Neural cell (in vitro differentiated cells): ENCODE data around the gene DGCR6L. TPM values are rescaled to one million over a fixed set of nuclear protein-coding genes. Genes with fewer than 3 reads are reported as not detected.
A peak's percentile ranks its signal among the peaks of the same experiment; 100 is the strongest.
"Not testable (repeated sequence)": the region's sequence is repeated elsewhere in the genome, so short reads cannot be mapped to it uniquely, and the experiment has no call there.

Experiments
- H2AFZ ChIP-seq: fragments of 200-600, 300-800 bp; sonication (generic), shearing (Covaris generic); 2 replicates; pipeline ENCODE4 v1.6.0; 2014; ENCODE audit warnings: low read depth, mild to moderate bottlenecking, antibody characterized with exemption, low read length, moderate library complexity
- H3F3A ChIP-seq: fragments of 200-600 bp; shearing (Covaris generic); 2 replicates; pipeline ENCODE4 v1.6.1; 2016; ENCODE audit warnings: mild to moderate bottlenecking, moderate library complexity, mixed read lengths, antibody characterized with exemption, low read length; ENCODE audit not compliant: insufficient read depth, poor library complexity, severe bottlenecking
- H3K27ac ChIP-seq: fragments of 200-600, 300-800 bp; sonication (generic), shearing (Covaris generic); 2 replicates; pipeline ENCODE4 v1.5.1; 2014; ENCODE audit warnings: mild to moderate bottlenecking, low read length, moderate library complexity
- H3K27me3 ChIP-seq: fragments of 300-800, 200-600 bp; sonication (generic), shearing (Covaris generic); 2 replicates; pipeline ENCODE4 v1.6.0; 2014; ENCODE audit warnings: mild to moderate bottlenecking, low read depth, low read length, moderate library complexity; ENCODE audit not compliant: insufficient read depth
- H3K36me3 ChIP-seq: fragments of 300-800, 200-600 bp; sonication (generic), shearing (Covaris generic); 2 replicates; pipeline ENCODE4 v1.5.1; 2014; ENCODE audit warnings: mild to moderate bottlenecking, antibody characterized with exemption, low read length, moderate library complexity; ENCODE audit not compliant: insufficient read depth
- H3K4me2 ChIP-seq: fragments of 300-800, 200-600 bp; sonication (generic), shearing (Covaris generic); 2 replicates; pipeline ENCODE4 v1.6.0; 2014; ENCODE audit warnings: mild to moderate bottlenecking, low read length
- H3K4me3 ChIP-seq: fragments of 300-800, 200-600 bp; sonication (generic), shearing (Covaris generic); 2 replicates; pipeline ENCODE4 v1.5.1; 2014; ENCODE audit warnings: mild to moderate bottlenecking, low read length, moderate library complexity
- H3K79me2 ChIP-seq: fragments of 200-600 bp; shearing (Covaris generic); replicated peaks from 2 replicates; pipeline ENCODE4 v1.6.0; 2014; ENCODE audit warnings: mild to moderate bottlenecking, low read length, moderate library complexity; ENCODE audit not compliant: insufficient read depth
- H3K9ac ChIP-seq: fragments of 300-800, 200-600 bp; sonication (generic), shearing (Covaris generic); 2 replicates; pipeline ENCODE4 v1.6.1; 2016; ENCODE audit warnings: mild to moderate bottlenecking, low read length, mixed read lengths
- H3K9me2 ChIP-seq: fragments of 200-600 bp; shearing (Covaris generic); 2 replicates; pipeline ENCODE4 v1.6.1; 2016; ENCODE audit warnings: mild to moderate bottlenecking, low read length, mixed read lengths; ENCODE audit not compliant: insufficient read depth
- H3K9me3 ChIP-seq: fragments of 200-600, 300-800 bp; sonication (generic), shearing (Covaris generic); 2 replicates; pipeline ENCODE4 v1.6.1; 2016; ENCODE audit warnings: mild to moderate bottlenecking, mixed run types, low read length, moderate library complexity, mixed read lengths
- H4K20me1 ChIP-seq: fragments of 200-600 bp; shearing (Covaris generic); 2 replicates; pipeline ENCODE4 v1.6.1; 2016; ENCODE audit warnings: mild to moderate bottlenecking, mixed run types; ENCODE audit not compliant: insufficient read depth
- EP300 ChIP-seq: fragments of 450-650 bp; conservative IDR thresholded peaks from 2 replicates; pipeline ENCODE4 v1.6.1; 2014; ENCODE audit warnings: antibody characterized with exemption, mild to moderate bottlenecking, moderate library complexity; ENCODE audit not compliant: poor library complexity, severe bottlenecking
- POLR2AphosphoS5 ChIP-seq: IDR thresholded peaks from 2 replicates; pipeline ENCODE4 v1.6.1; 2012
- REST ChIP-seq: IDR thresholded peaks from 2 replicates; pipeline ENCODE4 v1.6.1; 2012; ENCODE audit warnings: borderline replicate concordance
- SMC3 ChIP-seq: fragments of 450-650 bp; conservative IDR thresholded peaks from 2 replicates; pipeline ENCODE4 v1.6.1; 2014; ENCODE audit warnings: antibody characterized with exemption, mild to moderate bottlenecking, moderate library complexity; ENCODE audit not compliant: poor library complexity
- TAF1 ChIP-seq: IDR thresholded peaks from 2 replicates; pipeline ENCODE4 v1.6.1; 2012; ENCODE audit warnings: low read depth
- polyA plus RNA-seq: library from polyadenylated mRNA; depleted of rRNA; stranded (reverse); fragments of >200 nt; gene quantifications from 2 replicates; pipeline ENCODE4 v1.2.3, GENCODE V29; 2014
- TF ChIP-seq, protein P1 (sequence below): fragments of 450-650 bp; IDR thresholded peaks from 2 replicates; pipeline ENCODE4 v1.5.1; 2014; ENCODE audit warnings: antibody characterized with exemption, mild to moderate bottlenecking, moderate library complexity; ENCODE audit not compliant: poor library complexity, severe bottlenecking

Gene DGCR6L
- polyA plus RNA-seq, 1 donor from 2014 or later, result 125 TPM

DNA sequence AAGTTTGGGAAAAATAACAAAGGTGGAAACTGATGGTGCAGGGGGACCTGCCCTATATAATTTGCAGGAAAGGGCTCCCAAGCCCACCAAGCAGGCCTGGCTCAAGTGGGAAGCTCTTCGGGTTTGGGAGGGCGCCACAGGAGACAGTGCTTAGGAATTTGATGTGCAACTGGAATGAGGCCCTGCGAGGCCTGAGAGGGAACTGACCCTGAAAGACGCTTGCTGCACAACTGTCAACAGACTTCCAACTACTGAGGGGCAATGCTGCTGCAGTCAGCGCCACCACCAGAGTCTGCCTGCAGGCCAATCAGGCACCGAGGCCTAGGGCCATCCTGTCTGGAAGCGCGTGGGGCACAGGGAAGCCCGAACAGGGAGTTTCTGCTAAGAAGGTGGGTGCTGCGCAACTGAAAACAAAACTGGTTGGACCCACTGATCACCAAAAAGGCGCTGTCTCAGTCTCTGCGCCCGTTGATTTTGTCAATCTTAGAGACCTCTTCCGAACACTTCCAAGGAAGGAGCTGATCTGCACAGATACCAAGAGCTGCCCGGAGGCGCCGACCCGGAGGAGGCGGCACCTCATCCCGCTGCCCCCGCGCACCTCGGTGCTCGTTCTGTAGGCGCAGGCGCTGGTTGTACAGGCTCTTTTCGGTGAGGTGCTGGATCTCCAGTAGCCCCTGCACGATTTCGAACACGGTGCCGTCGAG is 667 bp downstream of the DGCR6L start:
- peaks cover 7% of the 10 kb centered on the region for H3K79me2 ChIP-seq
- peak overlapping the region; percentile 96 for H3K4me3 ChIP-seq
- no peaks in the 10 kb centered on the region for H3K9me2 ChIP-seq
- no peaks in the 10 kb centered on the region for H3F3A ChIP-seq
- peak overlapping the region; percentile 82 for H2AFZ ChIP-seq
- no peaks in the 10 kb centered on the region for H3K27me3 ChIP-seq
- no peaks in the 10 kb centered on the region for H4K20me1 ChIP-seq
- no peaks in the 10 kb centered on the region for H3K9me3 ChIP-seq
- H3K27ac ChIP-seq, result peak overlapping the region; percentile 44
- TF ChIP-seq REST (no peak), POLR2AphosphoS5 (no peak), EP300 (no peak), TAF1 (no peak)
- H3K9ac ChIP-seq, result peak overlapping the region; percentile 90
- H3K36me3 ChIP-seq, result no peaks in the 10 kb centered on the region
- H3K4me2 ChIP-seq, result peak overlapping the region; percentile 68

DNA sequence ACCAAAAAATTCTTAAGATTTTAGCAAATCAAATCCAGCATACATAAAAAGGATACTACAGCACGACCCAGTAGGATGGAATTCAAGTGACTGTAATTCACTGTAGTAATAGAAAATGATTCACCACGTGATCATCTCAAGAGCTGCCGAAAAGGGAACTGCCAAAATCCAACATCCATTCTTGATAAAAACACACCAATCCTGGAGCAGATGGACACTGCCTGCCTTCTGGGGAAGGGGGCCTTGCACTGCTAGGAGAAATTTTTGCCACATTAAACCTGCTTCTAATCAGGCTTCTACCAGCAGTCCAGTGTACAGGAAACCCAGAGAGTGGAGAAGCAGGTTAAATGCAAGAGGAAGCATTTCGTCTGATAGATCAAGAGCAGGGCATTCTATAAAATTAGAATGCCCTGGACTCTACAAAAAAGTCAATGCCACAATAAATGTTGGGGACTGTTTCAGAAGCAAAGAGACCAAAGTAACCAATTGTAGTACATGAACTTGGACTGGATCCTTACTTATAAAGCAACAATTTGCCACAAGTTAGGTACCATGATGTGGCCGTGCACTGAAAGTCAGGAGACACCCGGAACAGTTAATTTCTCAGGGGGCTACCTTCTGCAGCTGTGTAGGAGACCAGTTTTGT is 1.7 kb downstream of the DGCR6L start:
- not testable (repeated sequence) for H3K9ac ChIP-seq, H3K4me2 ChIP-seq, H2AFZ ChIP-seq, H4K20me1 ChIP-seq, H3F3A ChIP-seq, H3K27ac ChIP-seq, H3K27me3 ChIP-seq, H3K79me2 ChIP-seq, H3K36me3 ChIP-seq, H3K9me3 ChIP-seq, H3K9me2 ChIP-seq
- peak overlapping the region; percentile 96 for H3K4me3 ChIP-seq

DNA sequence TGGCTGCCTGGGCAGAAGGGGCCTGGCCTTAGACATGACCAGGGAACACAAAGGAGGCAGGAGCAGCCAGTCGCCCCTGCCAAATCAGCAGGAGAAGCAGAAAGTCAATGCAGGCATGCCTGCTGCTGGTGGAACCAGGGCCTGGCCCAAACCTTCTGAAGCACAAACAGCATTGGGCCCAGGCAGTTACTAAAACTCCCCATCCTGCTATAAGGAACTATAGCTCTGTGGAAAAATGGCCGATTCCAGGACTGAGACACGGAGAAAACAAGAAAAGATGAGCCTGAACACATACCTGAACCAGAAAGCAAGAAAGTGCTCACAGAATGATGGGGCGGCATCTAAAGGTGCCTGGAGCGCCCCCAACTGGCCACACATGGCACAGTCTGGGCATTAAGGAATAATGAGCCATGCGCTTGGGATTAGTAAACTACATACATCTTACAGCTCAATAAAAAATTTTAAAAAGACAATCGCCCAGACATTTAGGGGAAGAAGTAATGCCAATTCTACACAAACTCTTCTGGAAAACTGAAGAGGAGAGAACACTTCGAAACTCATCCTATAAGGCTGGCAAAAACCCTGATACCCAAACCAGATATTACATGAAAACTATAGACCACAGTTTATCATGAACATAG is 2.3 kb downstream of the DGCR6L start:
- H3K9ac ChIP-seq, H3K27ac ChIP-seq, H4K20me1 ChIP-seq, H3K9me3 ChIP-seq, H3K36me3 ChIP-seq, H2AFZ ChIP-seq, H3K79me2 ChIP-seq, H3K9me2 ChIP-seq, H3K27me3 ChIP-seq, H3F3A ChIP-seq: not testable (repeated sequence)
- H3K4me3 ChIP-seq, result peak overlapping the region; percentile 50
- peak overlapping the region; percentile 14 for H3K4me2 ChIP-seq
- TF ChIP-seq, protein P1, sequence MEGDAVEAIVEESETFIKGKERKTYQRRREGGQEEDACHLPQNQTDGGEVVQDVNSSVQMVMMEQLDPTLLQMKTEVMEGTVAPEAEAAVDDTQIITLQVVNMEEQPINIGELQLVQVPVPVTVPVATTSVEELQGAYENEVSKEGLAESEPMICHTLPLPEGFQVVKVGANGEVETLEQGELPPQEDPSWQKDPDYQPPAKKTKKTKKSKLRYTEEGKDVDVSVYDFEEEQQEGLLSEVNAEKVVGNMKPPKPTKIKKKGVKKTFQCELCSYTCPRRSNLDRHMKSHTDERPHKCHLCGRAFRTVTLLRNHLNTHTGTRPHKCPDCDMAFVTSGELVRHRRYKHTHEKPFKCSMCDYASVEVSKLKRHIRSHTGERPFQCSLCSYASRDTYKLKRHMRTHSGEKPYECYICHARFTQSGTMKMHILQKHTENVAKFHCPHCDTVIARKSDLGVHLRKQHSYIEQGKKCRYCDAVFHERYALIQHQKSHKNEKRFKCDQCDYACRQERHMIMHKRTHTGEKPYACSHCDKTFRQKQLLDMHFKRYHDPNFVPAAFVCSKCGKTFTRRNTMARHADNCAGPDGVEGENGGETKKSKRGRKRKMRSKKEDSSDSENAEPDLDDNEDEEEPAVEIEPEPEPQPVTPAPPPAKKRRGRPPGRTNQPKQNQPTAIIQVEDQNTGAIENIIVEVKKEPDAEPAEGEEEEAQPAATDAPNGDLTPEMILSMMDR, result peak; percentile 67
- TF ChIP-seq SMC3, result peak; percentile 37
